ENCODE data around the gene CLHC1.
"Not testable (repeated sequence)": the region's sequence is repeated elsewhere in the genome, so short reads cannot be mapped to it uniquely, and the experiment has no call there.

The CLHC1 gene

DNA sequence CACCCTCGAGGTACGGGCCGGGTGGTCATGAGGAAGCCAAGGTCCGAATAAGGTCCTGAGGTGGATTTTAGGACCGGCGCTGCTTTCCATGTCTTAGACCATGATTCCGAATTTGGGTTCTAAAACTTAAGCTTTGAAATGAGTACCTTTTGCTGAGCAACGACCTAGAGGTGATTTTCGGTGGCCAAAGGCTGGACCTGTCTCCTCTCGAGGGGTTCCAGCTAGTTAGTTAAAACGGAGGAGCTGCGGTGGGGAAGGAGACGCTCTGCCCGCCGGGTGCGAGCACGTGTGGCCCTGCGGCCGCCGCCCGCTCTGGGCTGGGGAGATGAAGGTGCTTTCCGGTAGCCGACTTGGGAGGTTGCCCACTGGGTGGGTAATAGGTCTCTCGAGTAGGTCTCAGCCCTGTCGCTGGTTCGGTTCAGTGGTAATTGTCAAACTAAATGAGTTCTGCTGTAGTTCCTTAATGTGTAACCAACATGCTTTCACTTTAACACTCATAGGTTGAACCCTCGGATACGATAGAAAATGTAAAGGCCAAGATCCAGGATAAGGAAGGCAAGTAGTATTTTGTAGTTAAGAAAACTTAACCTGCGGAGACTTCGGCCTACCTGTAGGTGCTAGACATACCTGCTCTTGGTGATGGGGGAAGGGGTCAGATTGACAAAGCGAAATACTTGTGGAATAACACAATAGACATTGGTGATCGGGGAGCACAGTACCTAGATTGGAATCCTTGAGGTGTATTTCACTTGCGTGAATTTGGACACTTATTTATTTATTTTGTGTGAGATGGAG, 967 bp upstream of the CLHC1 start:
- peak; percentile 50 for DNase-seq (ENCODE audit: low spot score)

GRCh38 chr2:55231546-55232083, 478 bp downstream of the CLHC1 start:
- DNase-seq (ENCODE audit: low spot score), result peak; percentile 55

DNA sequence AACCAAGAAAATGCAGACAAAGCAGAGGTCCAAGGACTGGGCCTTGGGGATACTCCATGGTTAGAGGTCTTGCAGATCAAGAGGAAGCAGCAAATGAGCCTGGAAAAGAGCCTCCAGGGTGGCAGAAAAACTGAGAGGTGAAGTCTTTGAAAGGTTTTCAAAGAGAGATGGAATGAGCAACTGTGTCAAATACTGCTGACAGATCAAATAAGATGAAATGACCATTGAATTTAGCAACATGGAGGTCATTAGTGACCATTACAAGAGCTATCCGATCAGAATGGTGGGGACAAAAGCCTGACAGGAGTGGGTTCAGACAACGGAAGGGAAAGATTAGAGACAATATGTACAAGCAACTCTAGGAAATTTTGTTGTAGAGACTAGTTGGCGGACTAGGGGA, 1.5 kb downstream of the CLHC1 start:
- DNase-seq (ENCODE audit: low spot score), result no peak

DNA sequence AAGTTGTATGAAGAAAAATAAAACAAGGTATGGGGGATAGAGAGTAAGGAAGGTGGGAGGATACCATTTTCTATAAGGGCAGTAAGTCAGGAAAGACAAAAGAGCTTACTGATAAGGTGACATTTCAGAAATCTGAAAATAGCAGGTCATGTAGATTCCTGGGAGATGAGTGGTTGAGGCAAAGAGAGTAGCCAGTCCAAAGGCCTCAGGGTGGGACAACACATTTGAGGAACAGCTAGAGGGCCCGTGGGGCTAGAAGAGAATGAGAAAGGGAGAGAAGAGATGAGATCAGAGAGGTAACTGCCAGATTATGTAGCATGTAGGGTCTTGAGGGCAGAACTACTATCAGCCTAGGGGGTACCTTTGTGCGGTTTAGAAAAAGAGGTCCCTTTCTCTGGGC, 2.9 kb downstream of the CLHC1 start:
- DNase-seq (ENCODE audit: low spot score), result no peak

- no peak for DNase-seq (ENCODE audit: low spot score)
Observed at GRCh38 chr2:55228226-55228563, 3.9 kb downstream of the CLHC1 start.

DNA sequence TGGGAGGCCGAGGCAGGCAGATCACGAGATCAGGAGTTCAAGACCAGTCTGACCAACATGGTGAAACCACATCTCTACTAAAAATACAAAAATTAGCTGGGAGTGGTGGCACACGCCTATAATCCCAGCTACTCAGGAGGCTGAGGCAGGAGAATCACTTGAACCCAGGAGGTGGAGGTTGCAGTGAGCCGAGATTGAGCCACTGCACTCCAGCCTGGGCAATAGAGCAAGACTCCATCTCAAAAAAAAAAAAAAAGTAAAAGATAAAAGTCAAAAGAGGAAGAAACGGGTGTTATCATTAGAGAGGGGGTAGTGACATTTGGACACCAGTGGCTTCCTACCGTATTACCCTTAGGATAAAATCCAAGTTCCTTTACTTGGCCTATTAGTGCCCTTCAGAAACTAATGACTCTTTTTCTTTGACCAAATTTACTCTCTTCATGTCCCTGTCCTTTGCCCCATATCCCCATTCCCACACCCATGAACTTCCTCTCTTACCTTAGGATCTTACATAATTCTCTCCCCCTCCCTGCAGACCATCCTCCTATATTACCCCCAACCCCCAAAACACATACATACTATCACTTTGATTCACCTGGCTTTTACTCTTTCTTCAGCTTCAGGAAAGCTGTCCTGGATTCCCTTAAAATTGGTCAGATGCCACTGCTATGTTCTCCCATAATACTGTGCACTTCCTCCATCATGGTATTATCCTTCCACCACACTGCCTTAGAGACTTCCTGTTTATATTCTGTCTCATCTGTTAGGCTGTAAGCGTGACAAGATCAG, 4.5 kb downstream of the CLHC1 start:
- DNase-seq (ENCODE audit: low spot score), result not testable (repeated sequence)

DNA sequence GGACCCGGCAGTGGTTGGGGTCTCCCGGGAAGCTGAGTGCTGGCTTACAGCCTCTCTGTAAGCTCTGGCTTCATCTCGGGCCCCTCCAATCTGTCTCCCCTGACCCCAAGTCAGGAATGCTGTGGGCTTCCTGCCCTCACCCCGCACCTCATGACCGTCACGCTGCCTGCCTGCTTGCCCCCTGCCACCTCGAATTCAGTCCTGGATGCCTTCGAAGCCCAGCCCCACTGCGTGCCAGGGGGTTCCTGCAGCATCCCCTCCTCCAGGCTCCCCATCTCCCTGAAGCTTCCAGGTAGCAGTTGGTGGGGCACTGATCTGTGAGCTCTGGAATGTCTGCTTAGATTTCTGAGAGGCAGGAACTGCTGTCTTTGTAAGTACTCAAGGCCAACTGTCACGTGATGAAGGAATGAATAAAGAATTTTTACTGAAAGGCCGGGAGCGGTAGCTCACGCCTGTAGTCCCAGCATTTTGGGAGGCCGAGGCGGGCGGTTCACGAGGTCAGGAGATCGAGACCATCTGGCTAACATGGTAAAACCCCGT, 6.5 kb downstream of the CLHC1 start:
- DNase-seq (ENCODE audit: low spot score), result no peak

DNA sequence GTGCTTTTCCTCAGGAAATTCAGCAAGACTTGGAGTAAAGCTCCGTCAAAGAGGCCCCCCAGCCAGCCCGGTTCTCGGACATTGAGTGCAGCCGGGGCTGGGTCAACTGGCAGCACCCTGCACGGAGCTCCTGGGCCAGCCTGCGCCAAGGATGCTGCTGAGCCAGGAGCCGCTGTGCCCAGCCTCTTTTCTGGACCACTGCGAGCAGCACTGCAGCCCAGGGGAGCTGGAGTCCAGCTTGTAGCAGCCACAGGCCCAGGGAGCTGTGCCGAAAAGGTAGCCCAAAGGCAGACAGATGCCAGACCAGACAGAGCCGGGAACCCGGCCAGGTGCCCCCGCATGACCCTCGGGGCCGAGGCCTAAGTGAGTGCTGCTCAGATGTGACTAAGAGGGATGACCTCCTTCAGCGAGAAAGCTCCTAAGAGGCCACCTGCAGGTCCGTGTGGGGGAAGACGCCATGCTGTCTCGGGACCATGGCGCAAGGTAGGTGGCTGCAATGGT, 7.3 kb downstream of the CLHC1 start:
- no peak for DNase-seq (ENCODE audit: low spot score)

DNA sequence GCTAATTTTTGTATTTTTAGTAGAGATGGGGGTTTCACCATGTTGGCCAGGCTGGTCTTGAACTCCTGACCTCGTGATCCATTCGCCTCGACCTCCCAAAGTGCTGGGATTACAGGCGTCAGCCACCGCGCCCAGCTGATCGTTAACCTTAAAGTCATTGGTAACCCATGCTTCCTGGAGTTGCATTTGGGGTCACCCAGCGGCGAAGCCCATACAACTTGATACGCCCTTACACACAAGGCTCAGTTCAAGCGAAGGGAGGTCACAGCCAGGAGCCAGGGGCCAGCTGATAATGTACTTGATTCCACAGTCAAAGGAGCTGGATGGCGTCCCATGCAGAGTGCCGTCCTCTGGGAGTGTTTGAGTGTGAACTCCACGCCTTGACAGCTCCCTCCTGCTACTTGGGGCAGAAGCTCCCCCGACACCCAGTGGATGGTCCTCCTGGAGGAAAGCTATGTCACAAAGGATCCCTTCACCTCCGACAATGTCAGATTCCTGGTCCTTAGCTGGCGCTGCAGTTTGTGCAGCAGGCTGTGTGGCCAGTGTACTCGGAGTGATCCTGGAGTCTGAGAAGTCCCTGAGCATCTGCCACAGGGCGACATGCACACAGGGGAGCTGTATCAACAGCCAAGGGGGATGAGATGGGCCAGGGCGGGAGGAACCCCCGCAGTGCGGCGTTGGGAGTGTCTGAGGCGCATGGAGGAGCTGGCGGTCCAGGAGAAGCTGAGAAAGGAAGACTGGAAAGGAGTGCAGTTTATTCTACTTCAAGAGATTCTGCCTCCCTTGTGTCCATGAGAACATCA, 7.9 kb downstream of the CLHC1 start:
- DNase-seq (ENCODE audit: low spot score), result no peak

GRCh38 chr2:55213822-55214221, 18.3 kb downstream of the CLHC1 start:
- no peak for DNase-seq (ENCODE audit: low spot score)

GRCh38 chr2:55204950-55205349, 27.1 kb downstream of the CLHC1 start:
- DNase-seq (ENCODE audit: low spot score), result no peak

DNA sequence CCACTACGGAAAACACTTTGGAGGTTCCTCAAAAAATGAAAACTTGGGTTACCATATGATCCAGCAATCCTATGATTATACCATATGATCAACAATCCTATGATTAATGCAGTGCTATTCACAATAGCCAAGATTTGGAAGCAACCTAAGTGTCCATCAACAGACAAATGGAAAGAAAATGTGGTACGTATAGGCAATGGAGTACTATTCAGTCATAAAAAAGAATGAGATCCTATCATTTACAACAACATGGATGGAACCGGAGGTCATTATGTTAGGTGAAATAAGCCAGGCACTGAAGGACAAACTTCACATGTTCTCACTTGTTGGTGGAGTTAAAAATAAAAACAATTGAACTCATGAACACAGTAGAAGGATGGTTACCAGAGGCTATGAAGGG, 27.6 kb downstream of the CLHC1 start:
- DNase-seq (ENCODE audit: low spot score), result no peak

- DNase-seq (ENCODE audit: low spot score), result no peak
Observed at GRCh38 chr2:55200416-55200815, 31.7 kb downstream of the CLHC1 start.

- no peak for DNase-seq (ENCODE audit: low spot score)
Observed at GRCh38 chr2:55196526-55196925, 35.6 kb downstream of the CLHC1 start.

- not testable (repeated sequence) for DNase-seq (ENCODE audit: low spot score)
Observed at GRCh38 chr2:55191888-55192287, 40.2 kb downstream of the CLHC1 start.

DNA sequence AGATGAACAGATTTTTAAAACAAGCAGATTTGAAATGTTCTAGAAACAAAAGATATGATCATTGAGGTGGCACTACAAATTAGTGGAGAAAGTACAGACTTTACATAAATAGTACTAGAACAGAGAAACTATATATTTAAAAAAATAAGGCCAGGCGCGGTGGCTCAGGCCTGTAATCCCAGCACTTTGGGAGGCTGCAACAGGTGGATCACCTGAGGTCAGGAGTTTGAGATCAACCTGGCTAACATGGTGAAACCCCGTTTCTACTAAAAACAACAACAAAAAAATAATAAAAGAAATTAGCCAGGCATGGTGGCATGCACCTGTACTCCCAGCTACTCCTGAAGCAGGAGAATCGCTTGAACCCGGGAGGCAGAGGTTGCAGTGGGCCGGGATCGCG, 45.3 kb downstream of the CLHC1 start:
- DNase-seq (ENCODE audit: low spot score), result not testable (repeated sequence)

DNA sequence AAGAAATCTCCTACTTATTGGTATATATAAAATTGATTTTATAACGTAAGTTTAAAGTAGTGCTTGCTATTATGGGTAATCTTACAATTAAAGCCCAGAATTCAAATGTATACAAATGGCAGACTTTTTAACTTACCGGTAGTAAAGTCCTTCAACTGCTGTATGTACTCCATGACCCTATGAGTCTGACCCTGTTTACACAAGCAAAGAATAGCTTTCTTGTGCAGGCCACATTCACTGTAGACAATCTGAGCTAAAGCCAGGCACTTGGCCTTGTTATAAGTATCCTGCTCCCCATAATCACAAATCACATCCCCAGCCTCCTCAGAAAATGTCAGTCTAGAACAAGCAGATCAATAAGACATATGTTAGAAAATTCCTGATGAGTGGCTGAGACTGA, 51.7 kb downstream of the CLHC1 start:
- no peak for DNase-seq (ENCODE audit: low spot score)

DNA sequence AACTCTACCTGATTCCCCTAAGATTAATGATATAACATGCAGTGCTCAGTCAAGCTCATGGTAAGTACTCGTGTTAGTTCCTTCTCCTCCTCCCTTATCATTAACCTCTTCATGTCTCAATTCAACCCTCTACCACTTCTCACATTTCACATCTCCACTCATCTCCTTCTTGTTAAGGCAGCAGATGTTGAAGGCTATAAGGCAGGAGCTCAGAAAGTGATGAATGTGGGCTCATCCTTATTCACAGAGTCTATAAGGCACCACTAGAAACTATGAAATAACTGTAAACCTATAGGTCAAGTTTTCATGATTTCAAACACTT, 56.0 kb downstream of the CLHC1 start:
- DNase-seq (ENCODE audit: low spot score), result no peak

DNA sequence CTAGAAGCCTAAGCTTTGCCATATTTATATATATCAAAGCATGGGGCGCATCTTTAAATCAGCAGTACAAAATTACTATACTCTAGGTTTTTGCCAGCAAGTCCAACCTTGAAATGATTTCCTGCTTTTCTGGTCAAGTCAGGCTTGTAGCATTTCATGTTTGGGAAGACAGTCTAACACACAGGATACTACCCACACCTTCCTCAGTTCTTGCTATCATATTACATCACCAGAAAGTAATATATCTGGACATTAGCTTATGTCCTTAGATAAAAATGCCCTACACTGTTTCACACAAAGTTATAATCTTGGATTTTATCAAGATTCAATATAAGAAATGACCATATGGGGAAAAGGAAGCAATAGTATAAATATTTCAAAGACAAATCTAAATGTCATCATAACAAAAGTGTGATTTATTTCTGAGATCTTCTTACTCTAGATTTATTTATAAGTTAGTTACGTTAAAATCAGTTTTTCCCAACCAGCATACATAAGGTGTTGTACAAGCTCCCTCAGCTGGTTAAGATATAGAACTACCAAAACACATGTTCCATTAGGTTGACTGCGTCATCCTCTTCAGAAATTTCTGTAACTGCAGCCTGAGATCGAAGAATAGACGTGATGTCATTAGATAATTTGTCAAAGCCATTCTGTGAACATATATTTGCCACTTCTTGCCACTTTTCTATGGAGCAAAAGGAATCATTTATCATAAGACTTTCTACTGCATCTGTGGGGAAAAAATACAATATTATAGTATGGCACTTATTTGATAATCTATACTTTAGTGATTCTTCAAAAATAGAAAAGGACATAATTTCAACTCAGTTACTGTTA, 56.6 kb downstream of the CLHC1 start:
- DNase-seq (ENCODE audit: low spot score), result peak; percentile 78

- DNase-seq (ENCODE audit: low spot score), result no peak
Observed at GRCh38 chr2:55173438-55174054, 58.5 kb downstream of the CLHC1 start.

DNA sequence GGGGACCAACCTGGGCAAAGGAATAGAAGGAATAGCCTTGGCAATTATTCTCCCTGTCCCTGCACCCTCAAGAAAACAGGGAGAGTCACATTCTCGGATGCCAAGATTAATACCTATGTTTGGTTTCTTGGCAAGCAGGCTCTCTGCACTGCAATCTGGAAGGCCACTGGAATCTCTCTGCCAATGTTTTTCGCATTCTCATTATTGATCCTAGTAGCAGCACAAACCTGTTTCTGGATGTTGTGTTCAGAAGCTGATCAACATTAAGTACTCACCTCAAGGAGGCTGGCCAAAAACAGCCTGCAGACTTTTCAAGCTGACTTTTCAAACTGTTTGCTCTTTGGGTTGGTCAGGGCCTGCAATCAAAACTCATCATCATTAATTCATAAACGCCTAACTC, 62.2 kb downstream of the CLHC1 start:
- no peak for DNase-seq (ENCODE audit: low spot score)

Measured in GM03348 (cell line).